Measurements from ENCODE around the gene NUP210. TPM values are rescaled to one million over a fixed set of nuclear protein-coding genes. Genes with fewer than 3 reads are reported as not detected.

NUP210 gene
- total RNA-seq, 4 donors from 2014 or later = 1.7 to 3.6 (median 2.7) TPM

DNA sequence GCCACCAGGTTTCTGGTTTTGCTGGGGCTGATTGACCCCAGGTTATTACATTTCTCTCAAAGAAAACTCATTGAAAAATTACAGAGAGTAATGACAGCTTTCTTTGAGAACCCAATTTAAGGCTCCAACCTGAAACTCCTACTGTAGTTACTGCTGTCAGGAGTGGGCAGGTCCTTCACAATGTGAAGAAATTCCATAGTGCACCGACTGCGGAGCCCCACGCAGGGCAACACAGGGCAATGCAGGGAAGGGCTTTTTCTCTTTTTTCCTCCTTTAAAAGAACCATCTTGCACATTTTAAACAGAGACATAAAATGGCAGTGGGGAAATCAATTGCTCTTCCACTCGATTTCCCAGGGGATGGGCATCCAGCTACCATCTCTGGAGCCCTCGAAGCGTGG lies 74.3 kb downstream of the NUP210 start:
- in situ Hi-C loops (cut with MboI; ENCODE audit: low sequenced_read_pairs in 4 of 4) = no loop called here
- peaks cover 0 to 5% of the 10 kb centered on the region in 2 donors for H3K4me1 ChIP-seq
- no peak overlapping the region for H3K4me3 ChIP-seq
- no peaks in the 10 kb centered on the region for H3K27me3 ChIP-seq
- DNase-seq (no peak), ATAC-seq (no peak)
- H3K27ac ChIP-seq = no peak overlapping the region
- H3K9me3 ChIP-seq = no peaks in the 10 kb centered on the region
- TF ChIP-seq, protein P1, sequence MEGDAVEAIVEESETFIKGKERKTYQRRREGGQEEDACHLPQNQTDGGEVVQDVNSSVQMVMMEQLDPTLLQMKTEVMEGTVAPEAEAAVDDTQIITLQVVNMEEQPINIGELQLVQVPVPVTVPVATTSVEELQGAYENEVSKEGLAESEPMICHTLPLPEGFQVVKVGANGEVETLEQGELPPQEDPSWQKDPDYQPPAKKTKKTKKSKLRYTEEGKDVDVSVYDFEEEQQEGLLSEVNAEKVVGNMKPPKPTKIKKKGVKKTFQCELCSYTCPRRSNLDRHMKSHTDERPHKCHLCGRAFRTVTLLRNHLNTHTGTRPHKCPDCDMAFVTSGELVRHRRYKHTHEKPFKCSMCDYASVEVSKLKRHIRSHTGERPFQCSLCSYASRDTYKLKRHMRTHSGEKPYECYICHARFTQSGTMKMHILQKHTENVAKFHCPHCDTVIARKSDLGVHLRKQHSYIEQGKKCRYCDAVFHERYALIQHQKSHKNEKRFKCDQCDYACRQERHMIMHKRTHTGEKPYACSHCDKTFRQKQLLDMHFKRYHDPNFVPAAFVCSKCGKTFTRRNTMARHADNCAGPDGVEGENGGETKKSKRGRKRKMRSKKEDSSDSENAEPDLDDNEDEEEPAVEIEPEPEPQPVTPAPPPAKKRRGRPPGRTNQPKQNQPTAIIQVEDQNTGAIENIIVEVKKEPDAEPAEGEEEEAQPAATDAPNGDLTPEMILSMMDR (IDR thresholded peaks at IDR 0.05 in 4 of 5, conservative IDR thresholded peaks at IDR 0.05 in 1 of 5) = no peak
- TF ChIP-seq POLR2A (IDR thresholded peaks at IDR 0.05) = no peak
- intact Hi-C loops (cut with DNase I; ENCODE audit: low total_unique reads) = loop anchor here (1.0 kb wide), 1 partner anchor 107 kb away; no protein-coding TSS in a partner anchor
- H3K36me3 ChIP-seq = no peaks in the 10 kb centered on the region

DNA sequence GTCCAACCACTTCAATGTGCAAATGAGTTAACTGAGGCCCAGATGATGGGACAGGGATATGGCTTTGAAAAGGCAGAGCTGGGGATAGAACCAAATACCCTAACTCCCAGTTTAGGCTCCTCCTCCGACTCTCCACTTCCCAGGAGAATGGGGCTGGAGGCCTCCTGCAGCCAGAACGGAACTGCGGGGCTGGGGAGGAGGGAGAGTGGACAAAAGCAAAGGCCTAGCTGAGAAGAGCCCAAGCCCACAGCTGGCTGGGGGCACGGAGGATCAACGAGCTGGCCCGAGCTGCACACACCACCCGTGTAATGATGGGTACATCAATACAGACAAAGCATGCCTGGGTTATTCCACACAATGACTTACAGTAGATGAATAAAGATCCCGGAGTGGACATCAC lies 74.8 kb downstream of the NUP210 start:
- Histone ChIP-seq H3K36me3 (no peaks in the 10 kb centered on the region), H3K4me3 (no peak overlapping the region), H3K27me3 (no peaks in the 10 kb centered on the region), H3K4me1 (peaks cover 0 to 5% of the 10 kb centered on the region in 2 donors), H3K27ac (no peak overlapping the region), H3K9me3 (no peaks in the 10 kb centered on the region)
- TF ChIP-seq, protein P1 (IDR thresholded peaks at IDR 0.05 in 4 of 5, conservative IDR thresholded peaks at IDR 0.05 in 1 of 5) = no peak
- no peak for TF ChIP-seq POLR2A (IDR thresholded peaks at IDR 0.05)
- in situ Hi-C loops (cut with MboI; ENCODE audit: low sequenced_read_pairs in 4 of 4) (no loop called here), intact Hi-C loops (cut with DNase I; ENCODE audit: low total_unique reads) (no loop called here)
- DNase-seq (no peak), ATAC-seq (no peak)

- H3K27ac ChIP-seq = no peak overlapping the region
- H3K9me3 ChIP-seq = no peaks in the 10 kb centered on the region
- no peak for TF ChIP-seq POLR2A (IDR thresholded peaks at IDR 0.05)
- DNase-seq (no peak), ATAC-seq (no peak)
- H3K27me3 ChIP-seq = no peaks in the 10 kb centered on the region
- no peak overlapping the region for H3K4me3 ChIP-seq
- H3K4me1 ChIP-seq = peaks cover 0 to 5% of the 10 kb centered on the region in 2 donors
- intact Hi-C loops (cut with DNase I; ENCODE audit: low total_unique reads) (no loop called here), in situ Hi-C loops (cut with MboI; ENCODE audit: low sequenced_read_pairs in 4 of 4) (no loop called here)
- H3K36me3 ChIP-seq = no peaks in the 10 kb centered on the region
Observed at GRCh38 chr3:13344663-13345062, 75.5 kb downstream of the NUP210 start.

DNA sequence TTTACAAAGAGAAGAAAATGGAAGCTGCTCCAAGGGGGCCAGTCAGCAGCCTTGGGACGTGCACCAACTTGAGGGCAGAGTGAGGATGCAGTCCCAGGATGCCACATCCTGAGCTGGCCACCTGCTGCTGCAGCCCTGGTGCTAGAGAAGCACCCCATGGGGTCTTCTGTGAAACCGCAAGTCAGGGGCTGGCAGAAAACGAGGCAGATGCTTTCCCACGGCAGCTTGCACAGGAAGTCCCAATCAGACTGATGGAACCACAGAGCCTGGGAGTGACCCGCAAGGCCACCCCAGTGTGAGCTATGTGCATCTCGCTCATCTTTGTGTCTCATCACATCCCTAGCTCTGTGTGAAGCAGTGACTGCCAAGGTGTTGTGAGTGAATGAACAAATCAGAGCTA lies 76.5 kb downstream of the NUP210 start:
- TF ChIP-seq, protein P1 (IDR thresholded peaks at IDR 0.05 in 4 of 5, conservative IDR thresholded peaks at IDR 0.05 in 1 of 5) = no peak
- TF ChIP-seq POLR2A (IDR thresholded peaks at IDR 0.05) = no peak
- in situ Hi-C loops (cut with MboI; ENCODE audit: low sequenced_read_pairs in 4 of 4) = no loop called here
- Histone ChIP-seq H3K4me1 (peaks cover 0 to 5% of the 10 kb centered on the region in 2 donors), H3K27ac (no peak overlapping the region), H3K36me3 (no peaks in the 10 kb centered on the region), H3K9me3 (no peaks in the 10 kb centered on the region), H3K4me3 (no peak overlapping the region), H3K27me3 (no peaks in the 10 kb centered on the region)
- intact Hi-C loops (cut with DNase I; ENCODE audit: low total_unique reads) = no loop called here
- no peak for ATAC-seq
- DNase-seq = no peak

- TF ChIP-seq POLR2A (IDR thresholded peaks at IDR 0.05) = no peak
- TF ChIP-seq, protein P1 (IDR thresholded peaks at IDR 0.05 in 4 of 5, conservative IDR thresholded peaks at IDR 0.05 in 1 of 5) = no peak
- no peak overlapping the region for H3K27ac ChIP-seq
- H3K36me3 ChIP-seq = no peaks in the 10 kb centered on the region
- in situ Hi-C loops (cut with MboI; ENCODE audit: low sequenced_read_pairs in 4 of 4) (no loop called here), intact Hi-C loops (cut with DNase I; ENCODE audit: low total_unique reads) (no loop called here)
- H3K4me3 ChIP-seq = no peak overlapping the region
- ATAC-seq (no peak), DNase-seq (no peak)
- H3K4me1 ChIP-seq = peaks cover 0 to 5% of the 10 kb centered on the region in 2 donors
- no peaks in the 10 kb centered on the region for H3K27me3 ChIP-seq
- H3K9me3 ChIP-seq = no peaks in the 10 kb centered on the region
Observed at GRCh38 chr3:13341229-13341905, 78.8 kb downstream of the NUP210 start.
